GM18861 (cell line): ENCODE measurements around the gene SSH3.

Experiments used
- ATAC-seq: cut with Tn5 transposase; IDR thresholded peaks from one replicate; pipeline ENCODE4 v1.9.1; 2021; ENCODE audit not compliant: unreplicated experiment

The SSH3 gene

DNA sequence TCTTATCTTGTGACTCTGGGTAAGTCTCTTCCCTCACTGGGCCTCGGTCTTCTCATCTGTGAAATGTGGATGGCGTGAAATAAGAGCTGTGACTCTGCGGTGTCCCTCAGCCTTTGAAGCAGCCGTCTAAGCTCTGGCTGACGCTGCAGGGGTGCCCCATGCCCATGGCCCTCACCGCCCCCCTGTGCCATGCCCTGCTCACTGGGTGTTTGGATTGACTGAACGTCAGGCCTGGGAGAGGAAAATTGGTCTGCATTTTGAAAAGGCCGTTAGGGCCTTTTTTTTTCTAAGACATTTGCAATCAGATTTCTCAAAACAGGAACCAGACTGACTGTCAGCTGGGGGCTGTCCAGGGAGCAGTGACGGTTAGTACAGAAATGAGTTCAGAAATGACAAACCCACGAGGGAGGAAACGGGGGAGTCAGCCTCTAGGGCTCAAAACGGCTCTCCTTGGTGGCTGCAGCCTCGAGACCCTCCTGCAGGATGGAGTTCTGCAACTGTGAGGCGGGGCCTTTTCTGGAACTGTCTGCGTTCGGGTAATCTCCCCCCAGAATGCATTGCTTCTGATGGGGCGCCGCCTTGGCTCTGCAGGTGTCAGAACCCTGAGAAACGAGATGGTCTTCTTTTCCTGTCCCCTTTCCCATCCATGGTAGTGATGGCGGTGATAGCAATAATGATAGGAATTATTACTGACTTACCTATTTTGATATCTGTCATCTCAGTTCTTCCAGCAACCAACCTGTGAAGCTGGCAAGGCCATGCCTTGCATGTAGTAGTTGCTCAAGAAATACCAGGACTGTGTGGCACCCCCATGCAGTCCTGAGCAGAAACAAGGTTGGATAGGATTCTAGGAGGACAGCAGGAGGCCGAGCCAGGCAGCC lies 35.0 kb upstream of the SSH3 start:
- peak; percentile 29 for ATAC-seq

- ATAC-seq: no peak
Measured at GRCh38 chr11:67268962-67269268, 34.4 kb upstream of the SSH3 start.

- ATAC-seq: no peak
Measured at GRCh38 chr11:67269401-67270255, 33.7 kb upstream of the SSH3 start.

GRCh38 chr11:67270256-67271204 lies 32.8 kb upstream of the SSH3 start:
- ATAC-seq: no peak

GRCh38 chr11:67271205-67271540 lies 32.2 kb upstream of the SSH3 start:
- no peak for ATAC-seq

GRCh38 chr11:67271541-67272284 lies 31.6 kb upstream of the SSH3 start:
- no peak for ATAC-seq

DNA sequence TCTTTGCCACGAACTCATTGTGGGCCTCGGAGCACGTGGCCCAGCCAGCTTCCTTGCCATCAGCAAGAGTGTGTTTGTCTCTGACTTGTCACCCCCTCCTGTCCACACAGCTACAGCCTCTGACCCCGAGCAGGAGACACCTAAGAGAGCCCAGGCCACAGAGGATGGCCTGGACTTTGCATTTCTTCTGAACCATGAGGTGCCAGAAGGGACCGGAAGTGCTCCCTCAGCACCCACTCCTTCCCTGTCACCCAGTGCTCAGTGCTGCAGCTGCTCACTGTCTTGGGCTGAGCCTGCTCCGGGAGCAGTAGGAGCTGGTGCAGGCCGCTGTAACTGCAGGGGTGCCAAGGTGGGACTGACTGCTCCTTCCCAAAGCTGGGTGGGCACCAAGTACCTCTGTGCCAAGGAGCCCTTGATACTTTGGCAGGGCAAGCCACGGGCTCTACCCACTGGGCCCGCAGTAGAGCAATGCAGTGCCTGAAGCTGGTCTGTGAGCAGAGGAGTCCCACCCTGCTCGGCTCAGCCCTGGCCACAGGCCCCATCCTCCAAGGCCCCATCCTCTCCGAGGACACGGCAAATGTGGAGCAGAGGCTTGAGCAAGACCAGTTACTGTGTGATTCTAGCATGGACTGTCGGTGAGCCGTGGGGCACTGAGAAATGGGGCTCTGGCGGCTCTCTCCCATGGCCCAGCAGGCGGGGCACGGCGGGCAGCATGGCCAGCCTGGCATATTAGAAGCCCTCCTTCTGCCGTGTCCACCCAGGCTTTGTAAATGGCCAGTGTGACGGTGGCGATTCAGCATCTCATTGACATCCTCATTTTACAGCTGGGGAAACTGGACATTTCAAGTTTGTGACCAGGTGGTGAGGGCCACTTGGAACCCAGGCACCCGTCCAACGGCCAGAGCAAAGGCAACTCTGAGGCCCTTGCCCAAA lies 30.7 kb upstream of the SSH3 start:
- ATAC-seq: no peak

- ATAC-seq: no peak
Measured at GRCh38 chr11:67273260-67273990, 29.9 kb upstream of the SSH3 start.

DNA sequence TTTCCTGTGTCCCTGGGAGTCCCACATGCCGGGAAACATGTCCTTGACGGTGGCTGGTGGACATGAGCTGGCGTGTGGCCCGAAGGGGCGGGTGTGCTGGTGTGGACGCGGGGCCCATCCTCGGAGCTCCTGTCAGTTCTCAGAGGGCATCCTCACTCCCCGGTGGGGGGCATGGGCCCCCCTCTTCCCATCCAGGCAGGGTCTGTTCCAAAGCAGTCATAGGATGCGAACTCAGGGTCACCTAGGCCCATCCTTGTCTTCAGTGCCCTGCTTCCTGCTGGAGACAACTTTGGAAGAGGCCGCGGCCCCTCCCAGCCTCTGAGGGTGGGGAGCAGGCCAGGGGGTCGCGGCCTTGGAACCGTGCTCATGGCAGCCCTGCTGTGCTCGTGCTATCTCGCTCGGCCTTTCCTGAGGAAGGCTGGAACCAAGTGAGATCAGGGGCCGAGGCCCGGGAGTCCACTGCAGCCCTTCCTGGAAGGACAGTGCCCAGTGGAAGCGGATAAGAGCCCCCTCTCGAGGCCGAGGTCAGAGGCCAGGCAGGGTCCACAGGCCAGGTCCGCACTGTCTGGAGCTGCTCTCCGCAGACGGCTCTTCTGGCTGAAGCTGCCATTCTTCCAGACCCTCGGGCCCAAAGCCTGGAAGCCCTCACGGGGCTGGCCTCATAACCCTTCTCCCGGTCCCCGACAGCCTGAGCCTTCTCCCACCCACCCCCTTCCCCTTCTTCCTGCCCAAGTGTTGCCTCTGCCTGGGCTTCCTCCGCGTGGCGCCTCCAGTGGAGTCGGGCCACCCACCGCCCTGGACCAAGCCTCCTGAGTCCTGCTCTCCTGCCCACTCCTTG lies 28.3 kb upstream of the SSH3 start:
- no peak for ATAC-seq

- ATAC-seq: no peak
Measured at GRCh38 chr11:67275606-67276409, 27.5 kb upstream of the SSH3 start.

GRCh38 chr11:67276781-67277230 lies 26.5 kb upstream of the SSH3 start:
- ATAC-seq: no peak

- ATAC-seq: peak; percentile 66
Measured at GRCh38 chr11:67277231-67277961, 25.9 kb upstream of the SSH3 start.

- ATAC-seq: no peak
Measured at GRCh38 chr11:67278135-67278938, 25.0 kb upstream of the SSH3 start.

GRCh38 chr11:67278939-67279588 lies 24.3 kb upstream of the SSH3 start:
- ATAC-seq: no peak
